ENCODE results near the gene DENND2C.

DNA sequence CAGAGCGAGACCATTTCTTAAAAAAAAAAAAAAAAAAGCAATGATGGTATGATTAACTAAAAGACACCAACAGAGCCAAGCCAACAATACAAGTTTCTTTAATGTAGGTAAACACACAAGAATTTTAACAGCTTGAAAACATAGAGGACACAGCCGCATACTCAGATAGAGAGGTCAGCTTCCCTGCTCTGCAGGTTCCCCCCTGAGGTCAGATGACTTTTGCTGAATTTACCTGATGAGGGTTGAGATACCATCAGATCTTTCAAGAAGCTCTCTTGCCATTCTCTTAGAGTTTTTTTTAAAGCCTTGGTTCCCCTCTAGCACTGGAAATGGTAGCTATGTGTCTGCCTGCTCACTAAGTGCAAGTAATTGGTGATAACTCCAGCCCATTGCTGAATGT lies 119.5 kb downstream of the DENND2C start:
- TF ChIP-seq EZH2 (IDR thresholded peaks at IDR 0.05; ENCODE audit: borderline replicate concordance, low read length): no peak
- TF ChIP-seq, protein P1, sequence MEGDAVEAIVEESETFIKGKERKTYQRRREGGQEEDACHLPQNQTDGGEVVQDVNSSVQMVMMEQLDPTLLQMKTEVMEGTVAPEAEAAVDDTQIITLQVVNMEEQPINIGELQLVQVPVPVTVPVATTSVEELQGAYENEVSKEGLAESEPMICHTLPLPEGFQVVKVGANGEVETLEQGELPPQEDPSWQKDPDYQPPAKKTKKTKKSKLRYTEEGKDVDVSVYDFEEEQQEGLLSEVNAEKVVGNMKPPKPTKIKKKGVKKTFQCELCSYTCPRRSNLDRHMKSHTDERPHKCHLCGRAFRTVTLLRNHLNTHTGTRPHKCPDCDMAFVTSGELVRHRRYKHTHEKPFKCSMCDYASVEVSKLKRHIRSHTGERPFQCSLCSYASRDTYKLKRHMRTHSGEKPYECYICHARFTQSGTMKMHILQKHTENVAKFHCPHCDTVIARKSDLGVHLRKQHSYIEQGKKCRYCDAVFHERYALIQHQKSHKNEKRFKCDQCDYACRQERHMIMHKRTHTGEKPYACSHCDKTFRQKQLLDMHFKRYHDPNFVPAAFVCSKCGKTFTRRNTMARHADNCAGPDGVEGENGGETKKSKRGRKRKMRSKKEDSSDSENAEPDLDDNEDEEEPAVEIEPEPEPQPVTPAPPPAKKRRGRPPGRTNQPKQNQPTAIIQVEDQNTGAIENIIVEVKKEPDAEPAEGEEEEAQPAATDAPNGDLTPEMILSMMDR (conservative IDR thresholded peaks at IDR 0.05 in 1 of 2, IDR thresholded peaks at IDR 0.05 in 1 of 2; ENCODE audit: extremely low read depth in 1 of 2, insufficient read depth in 1 of 2, low read depth in 1 of 2, low read length in 2 of 2): no peak
